AG04450 (cell line): Measurements from ENCODE around the gene USP14. TPM values are rescaled to one million over a fixed set of nuclear protein-coding genes. Genes with fewer than 3 reads are reported as not detected.

Experiments used
- polyA plus RNA-seq: library from polyadenylated mRNA; depleted of rRNA; stranded (reverse); fragments of >200 nt; gene quantifications from 2 replicates; pipeline ENCODE4 v1.2.3, GENCODE V29; 2011; rRNA removed
- small RNA-seq: library from RNA; depleted of rRNA; stranded (forward); fragments of <200 nt; gene quantifications from one replicate; pipeline ENCODE3, GENCODE V24; 2012; ENCODE audit warnings: low read depth; ENCODE audit not compliant: insufficient read length

The USP14 gene
- polyA plus RNA-seq, 1 experiment: 39.7 TPM

Small RNAs within 50 kb of the gene (small RNA-seq; reads per million reads assigned to genes)
- gene MIR8078: not detected

Other genes with a start within 250 kb of the USP14 start
- gene TUBB8B, start 108.9 kb upstream of the USP14 start, polyA plus RNA-seq: 0.12 TPM in 1 of 2 replicates, not detected in the other
- gene THOC1, start 109.5 kb downstream of the USP14 start, polyA plus RNA-seq: 22.2 and 35.1 TPM in 2 replicates